HCT116 (cell line): ENCODE data around the gene CRIP2. TPM values are rescaled to one million over a fixed set of nuclear protein-coding genes. Genes with fewer than 3 reads are reported as not detected.

Source experiments
- ATAC-seq: fragments of 200-7000 bp; cut with Tn5 transposase; 2 replicates; pipeline ENCODE4 v1.9.1; 2020; ENCODE audit warnings: mild to moderate bottlenecking, moderate library complexity
- BruUV-seq: library from RNA; stranded (reverse); fragments of 400-500 nt; replicated peaks from 2 replicates; lab custom pipeline; 2021; lab: Mats Ljungman, UMichigan
- CTCF ChIA-PET: fragments of 300-600 bp; sonication (Branson Sonifier 250); formaldehyde crosslinking; loops from one replicate; lab custom pipeline; 2021; ENCODE audit warnings: antibody characterized with exemption; lab: Charles Lee
- POLR2A ChIA-PET: fragments of 300-600, 350-600 bp; sonication (Branson Sonifier 250); formaldehyde crosslinking; loops from one replicate; lab custom pipeline; 2021; ENCODE audit warnings: antibody characterized with exemption; lab: Charles Lee
- RAD21 ChIA-PET, 2 experiments: fragments of 300-600 bp; sonication (Branson Sonifier 250); formaldehyde crosslinking; loops; one replicate each; lab custom pipeline; 2023; ENCODE audit warnings: low total read pairs in 2 of 2; ENCODE audit not compliant: uncharacterized antibody in 2 of 2, unreplicated experiment in 2 of 2, low non-redundant PET in 1 of 2; lab: Charles Lee
- DNase-seq: peaks from one replicate; pipeline ENCODE4 v3.0.0-alpha.2; 2010; ENCODE audit warnings: low read depth, low spot score
- H2AFZ ChIP-seq: fragments of 200-600 bp; shearing (Covaris generic), sonication (generic); 2 replicates; pipeline ENCODE4 v1.6.1; 2017; ENCODE audit warnings: low read depth, mixed run types, mixed read lengths, antibody characterized with exemption, low read length; ENCODE audit not compliant: poor library complexity, severe bottlenecking
- H3K27ac ChIP-seq: 2 replicates; pipeline ENCODE4 v1.5.1; 2012; ENCODE audit warnings: low read depth, low read length
- H3K27me3 ChIP-seq: fragments of 200-600 bp; sonication (generic); 2 replicates; pipeline ENCODE4 v1.6.1; 2016; ENCODE audit warnings: mixed run types, low read length, mixed read lengths; ENCODE audit not compliant: insufficient read depth
- H3K36me3 ChIP-seq, 2 experiments: fragments of 200-500 bp in 1 of 2; fragments of 200-600 bp in 1 of 2; sonication (Bioruptor generic) in 1 of 2; sonication (generic) in 1 of 2; 2 replicates each; pipeline versions ENCODE4 v1.5.1 to v1.6.1; 2014 to 2016; ENCODE audit warnings: low read length in 2 of 2, inconsistent platforms in 1 of 2, mixed read lengths in 1 of 2, mixed run types in 1 of 2; ENCODE audit not compliant: insufficient read depth in 2 of 2, control insufficient read depth in 1 of 2
- H3K4me1 ChIP-seq, 2 experiments: fragments of 200-600 bp in 1 of 2; sonication (generic) in 1 of 2; 2 replicates each; pipeline versions ENCODE4 v1.5.1 to v1.6.1; 2012 to 2017; ENCODE audit warnings: low read length in 2 of 2, inconsistent platforms in 1 of 2, mild to moderate bottlenecking in 1 of 2, mixed read lengths in 1 of 2, mixed run types in 1 of 2, moderate library complexity in 1 of 2; ENCODE audit not compliant: insufficient read depth in 2 of 2, control insufficient read depth in 1 of 2
- H3K4me2 ChIP-seq: fragments of 200-600 bp; sonication (generic); 2 replicates; pipeline ENCODE4 v1.6.1; 2017; ENCODE audit warnings: mixed run types, low read length, mixed read lengths
- H3K4me3 ChIP-seq, 2 experiments: fragments of 200-600 bp in 1 of 2; sonication (generic) in 1 of 2; replicated peaks in 1 of 2; 2 replicates each; pipeline ENCODE4 v1.5.1; 2011 to 2016; ENCODE audit warnings: low read length in 2 of 2, control low read depth in 1 of 2, low read depth in 1 of 2, mild to moderate bottlenecking in 1 of 2, mixed read lengths in 1 of 2, mixed run types in 1 of 2
- H3K79me2 ChIP-seq: fragments of 200-600 bp; sonication (generic); 2 replicates; pipeline ENCODE4 v1.6.1; 2017; ENCODE audit warnings: mild to moderate bottlenecking, mixed run types, low read length, moderate library complexity, mixed read lengths; ENCODE audit not compliant: insufficient read depth
- H3K9ac ChIP-seq: fragments of 200-600 bp; sonication (generic); 2 replicates; pipeline ENCODE4 v1.6.1; 2016; ENCODE audit warnings: low read length, mixed read lengths
- H3K9me2 ChIP-seq: fragments of 200-600 bp; sonication (generic), shearing (Covaris generic); 2 replicates; pipeline ENCODE4 v1.6.1; 2017; ENCODE audit warnings: mixed run types, mild to moderate bottlenecking, moderate library complexity; ENCODE audit not compliant: insufficient read depth
- H3K9me3 ChIP-seq, 2 experiments: fragments of 200-500 bp in 1 of 2; fragments of 200-600 bp in 1 of 2; sonication (Bioruptor generic) in 1 of 2; sonication (generic) in 1 of 2; 2 replicates each; pipeline ENCODE4 v1.6.1; 2014 to 2017; ENCODE audit warnings: low read length in 2 of 2, mixed read lengths in 2 of 2, inconsistent platforms in 1 of 2, low read depth in 1 of 2, mild to moderate bottlenecking in 1 of 2, mixed run types in 1 of 2, moderate library complexity in 1 of 2; ENCODE audit not compliant: control insufficient read depth in 1 of 2, insufficient read depth in 1 of 2
- H4K20me1 ChIP-seq: fragments of 200-600 bp; sonication (generic), shearing (Covaris generic); 2 replicates; pipeline ENCODE4 v1.6.1; 2017; ENCODE audit warnings: mixed run types, mild to moderate bottlenecking, moderate library complexity; ENCODE audit not compliant: insufficient read depth
- ATF3 ChIP-seq: IDR thresholded peaks from 2 replicates; pipeline ENCODE4 v1.6.1; 2012
- CBX3 ChIP-seq: IDR thresholded peaks from 2 replicates; pipeline ENCODE4 v1.6.1; 2012; ENCODE audit warnings: low read depth
- CEBPB ChIP-seq: IDR thresholded peaks from 2 replicates; pipeline ENCODE4 v1.6.1; 2012; ENCODE audit warnings: low read depth
- CTCF ChIP-seq, 3 experiments: fragments of 200-600 bp in 1 of 3; sonication (generic) in 1 of 3; IDR thresholded peaks in 2 of 3; conservative IDR thresholded peaks in 1 of 3; 2 replicates each; pipeline ENCODE4 v1.5.1; 2012 to 2017; ENCODE audit warnings: low read depth in 2 of 3, low read length in 2 of 3, antibody characterized with exemption in 1 of 3, borderline replicate concordance in 1 of 3, control low read depth in 1 of 3, mild to moderate bottlenecking in 1 of 3, mixed read lengths in 1 of 3, mixed run types in 1 of 3, moderate library complexity in 1 of 3; ENCODE audit not compliant: insufficient read depth in 1 of 3
- EGR1 ChIP-seq: IDR thresholded peaks from 2 replicates; pipeline ENCODE4 v1.6.1; 2012; ENCODE audit warnings: low read depth
- ELF1 ChIP-seq: IDR thresholded peaks from 2 replicates; pipeline ENCODE4 v1.6.1; 2012; ENCODE audit warnings: low read depth, borderline replicate concordance
- EZH2 ChIP-seq: fragments of 200-600 bp; sonication (generic); IDR thresholded peaks from 2 replicates; pipeline ENCODE4 v1.6.1; 2017; ENCODE audit warnings: antibody characterized with exemption, mixed run types
- EZH2phosphoT487 ChIP-seq: fragments of 200-600 bp; IDR thresholded peaks from 2 replicates; pipeline ENCODE4 v1.6.1; 2018; ENCODE audit warnings: antibody characterized with exemption, borderline replicate concordance
- FOSL1 ChIP-seq: IDR thresholded peaks from 2 replicates; pipeline ENCODE4 v1.6.1; 2012; ENCODE audit warnings: low read depth
- JUND ChIP-seq: IDR thresholded peaks from 2 replicates; pipeline ENCODE4 v1.6.1; 2012
- POLR2AphosphoS5 ChIP-seq: IDR thresholded peaks from 2 replicates; pipeline ENCODE4 v1.6.1; 2011; ENCODE audit warnings: mild to moderate bottlenecking, low read depth, low read length, moderate library complexity
- RAD21 ChIP-seq: IDR thresholded peaks from 2 replicates; pipeline ENCODE4 v1.6.1; 2012; ENCODE audit warnings: low read depth, mild to moderate bottlenecking
- SIN3A ChIP-seq: IDR thresholded peaks from 2 replicates; pipeline ENCODE4 v1.6.1; 2012; ENCODE audit warnings: low read depth
- SP1 ChIP-seq: IDR thresholded peaks from 2 replicates; pipeline ENCODE4 v1.6.1; 2012; ENCODE audit warnings: low read depth
- YY1 ChIP-seq: IDR thresholded peaks from 2 replicates; pipeline ENCODE4 v1.6.1; 2011; ENCODE audit warnings: low read length, low read depth, moderate library complexity, mild to moderate bottlenecking; ENCODE audit not compliant: insufficient replicate concordance; ENCODE audit errors: extremely low read depth
- ZFX ChIP-seq: fragments of 450-650 bp; IDR thresholded peaks from 2 replicates; pipeline ENCODE4 v1.6.1; 2017
- intact Hi-C: fragments of 100-400 bp; cut with micrococcal nuclease; formaldehyde crosslinking; loops from 2 replicates; pipeline ENCODE4 v1.10.0; 2022
- total RNA-seq: library from RNA; stranded (reverse); gene quantifications from one replicate; pipeline ENCODE4 v1.2.1, GENCODE V29; 2021; ENCODE audit not compliant: unreplicated experiment
- TF ChIP-seq, protein P1 (sequence below): IDR thresholded peaks from 2 replicates; pipeline ENCODE4 v1.6.1; 2011; ENCODE audit warnings: mild to moderate bottlenecking, low read length, moderate library complexity; ENCODE audit not compliant: insufficient replicate concordance; ENCODE audit errors: extremely low read depth
- TF ChIP-seq, protein P2 (sequence below): IDR thresholded peaks from 2 replicates; pipeline ENCODE4 v1.6.1; 2012; ENCODE audit warnings: low read depth
- TF ChIP-seq, protein P3 (sequence below): IDR thresholded peaks from 2 replicates; pipeline ENCODE4 v1.6.1; 2012

Gene CRIP2
- total RNA-seq, 1 experiment from 2014 or later, result 31.1 TPM

DNA sequence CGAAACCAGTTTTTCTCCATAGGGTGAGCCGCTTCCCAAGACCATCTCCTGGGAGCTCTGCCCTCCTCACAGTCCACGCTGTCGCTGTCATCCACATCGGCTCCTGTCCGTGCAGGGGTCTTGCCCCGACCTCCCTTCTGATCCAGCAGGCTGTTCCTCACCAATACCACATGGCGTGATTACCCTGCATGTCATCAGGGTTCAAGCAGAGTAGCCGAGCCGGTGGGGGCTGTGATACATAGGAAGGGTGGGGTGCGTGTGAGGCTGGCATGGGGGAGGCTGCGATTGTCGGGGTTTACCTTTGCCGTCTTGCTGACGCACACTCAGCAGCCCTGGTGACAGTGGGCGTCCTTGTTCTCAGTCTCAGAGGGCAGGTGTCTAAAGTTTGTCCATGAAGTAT is 33.4 kb downstream of the CRIP2 start:
- RAD21 ChIA-PET, result no interaction called here
- CTCF ChIA-PET, result no interaction called here
- H3K27me3 ChIP-seq, result no peaks in the 10 kb centered on the region

More for the DNA sequence above, 33.4 kb downstream of the CRIP2 start:
- no peak for ATAC-seq
- Histone ChIP-seq H4K20me1 (no peaks in the 10 kb centered on the region), H3K36me3 (no peaks in the 10 kb centered on the region), H3K79me2 (no peaks in the 10 kb centered on the region), H2AFZ (no peak overlapping the region), H3K9me3 (no peaks in the 10 kb centered on the region)
- intact Hi-C loops, result no loop called here
- DNase-seq, result no peak
- TF ChIP-seq CTCF (IDR thresholded peaks at IDR 0.05 in 2 of 3, conservative IDR thresholded peaks at IDR 0.05 in 1 of 3; ENCODE audit: borderline replicate concordance in 1 of 3, insufficient read depth in 1 of 3, low read depth in 2 of 3, low read length in 2 of 3), result no peak
- TF ChIP-seq RAD21, result no peak
- no peak for TF ChIP-seq POLR2AphosphoS5
- TF ChIP-seq, protein P1, sequence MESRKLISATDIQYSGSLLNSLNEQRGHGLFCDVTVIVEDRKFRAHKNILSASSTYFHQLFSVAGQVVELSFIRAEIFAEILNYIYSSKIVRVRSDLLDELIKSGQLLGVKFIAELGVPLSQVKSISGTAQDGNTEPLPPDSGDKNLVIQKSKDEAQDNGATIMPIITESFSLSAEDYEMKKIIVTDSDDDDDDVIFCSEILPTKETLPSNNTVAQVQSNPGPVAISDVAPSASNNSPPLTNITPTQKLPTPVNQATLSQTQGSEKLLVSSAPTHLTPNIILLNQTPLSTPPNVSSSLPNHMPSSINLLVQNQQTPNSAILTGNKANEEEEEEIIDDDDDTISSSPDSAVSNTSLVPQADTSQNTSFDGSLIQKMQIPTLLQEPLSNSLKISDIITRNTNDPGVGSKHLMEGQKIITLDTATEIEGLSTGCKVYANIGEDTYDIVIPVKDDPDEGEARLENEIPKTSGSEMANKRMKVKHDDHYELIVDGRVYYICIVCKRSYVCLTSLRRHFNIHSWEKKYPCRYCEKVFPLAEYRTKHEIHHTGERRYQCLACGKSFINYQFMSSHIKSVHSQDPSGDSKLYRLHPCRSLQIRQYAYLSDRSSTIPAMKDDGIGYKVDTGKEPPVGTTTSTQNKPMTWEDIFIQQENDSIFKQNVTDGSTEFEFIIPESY, result no peak
- no peak for TF ChIP-seq JUND
- TF ChIP-seq, protein P2, sequence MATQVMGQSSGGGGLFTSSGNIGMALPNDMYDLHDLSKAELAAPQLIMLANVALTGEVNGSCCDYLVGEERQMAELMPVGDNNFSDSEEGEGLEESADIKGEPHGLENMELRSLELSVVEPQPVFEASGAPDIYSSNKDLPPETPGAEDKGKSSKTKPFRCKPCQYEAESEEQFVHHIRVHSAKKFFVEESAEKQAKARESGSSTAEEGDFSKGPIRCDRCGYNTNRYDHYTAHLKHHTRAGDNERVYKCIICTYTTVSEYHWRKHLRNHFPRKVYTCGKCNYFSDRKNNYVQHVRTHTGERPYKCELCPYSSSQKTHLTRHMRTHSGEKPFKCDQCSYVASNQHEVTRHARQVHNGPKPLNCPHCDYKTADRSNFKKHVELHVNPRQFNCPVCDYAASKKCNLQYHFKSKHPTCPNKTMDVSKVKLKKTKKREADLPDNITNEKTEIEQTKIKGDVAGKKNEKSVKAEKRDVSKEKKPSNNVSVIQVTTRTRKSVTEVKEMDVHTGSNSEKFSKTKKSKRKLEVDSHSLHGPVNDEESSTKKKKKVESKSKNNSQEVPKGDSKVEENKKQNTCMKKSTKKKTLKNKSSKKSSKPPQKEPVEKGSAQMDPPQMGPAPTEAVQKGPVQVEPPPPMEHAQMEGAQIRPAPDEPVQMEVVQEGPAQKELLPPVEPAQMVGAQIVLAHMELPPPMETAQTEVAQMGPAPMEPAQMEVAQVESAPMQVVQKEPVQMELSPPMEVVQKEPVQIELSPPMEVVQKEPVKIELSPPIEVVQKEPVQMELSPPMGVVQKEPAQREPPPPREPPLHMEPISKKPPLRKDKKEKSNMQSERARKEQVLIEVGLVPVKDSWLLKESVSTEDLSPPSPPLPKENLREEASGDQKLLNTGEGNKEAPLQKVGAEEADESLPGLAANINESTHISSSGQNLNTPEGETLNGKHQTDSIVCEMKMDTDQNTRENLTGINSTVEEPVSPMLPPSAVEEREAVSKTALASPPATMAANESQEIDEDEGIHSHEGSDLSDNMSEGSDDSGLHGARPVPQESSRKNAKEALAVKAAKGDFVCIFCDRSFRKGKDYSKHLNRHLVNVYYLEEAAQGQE, result no peak
- TF ChIP-seq SIN3A, result no peak
- TF ChIP-seq EZH2, result no peak
- no peak for TF ChIP-seq EGR1
- TF ChIP-seq EZH2phosphoT487, result no peak
- no peak for TF ChIP-seq ZFX
- TF ChIP-seq, protein P3, sequence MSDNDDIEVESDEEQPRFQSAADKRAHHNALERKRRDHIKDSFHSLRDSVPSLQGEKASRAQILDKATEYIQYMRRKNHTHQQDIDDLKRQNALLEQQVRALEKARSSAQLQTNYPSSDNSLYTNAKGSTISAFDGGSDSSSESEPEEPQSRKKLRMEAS, result no peak
- no peak for TF ChIP-seq ELF1
- no peak for TF ChIP-seq FOSL1
- TF ChIP-seq CEBPB, result no peak
- no peak for TF ChIP-seq CBX3
- no peak for TF ChIP-seq SP1
- TF ChIP-seq ATF3, result no peak
- no peak for TF ChIP-seq YY1
- TF ChIP-seq, all 23 proteins: peak for 0
- Histone ChIP-seq H3K4me1 (peaks cover 10 to 15% of the 10 kb centered on the region in 2 experiments), H3K9ac (no peak overlapping the region), H3K27ac (no peak overlapping the region), H3K9me2 (no peaks in the 10 kb centered on the region), H3K4me2 (no peak overlapping the region), H3K4me3 (no peak overlapping the region)
- no TSS peak for BruUV-seq
- POLR2A ChIA-PET, result no interaction called here
